Stimulated activated effector memory CD8-positive, alpha-beta T cell treated with anti-CD3 and anti-CD28 coated beads, Interleukin-12 subunit alpha, Interleukin-12 subunit beta, amount 100 ng/mL, for 72 hours (primary cell): ENCODE measurements around the gene ST7.
"Not testable (repeated sequence)": the region's sequence is repeated elsewhere in the genome, so short reads cannot be mapped to it uniquely, and the experiment has no call there.

Experiments
- ATAC-seq: fragments of 150-1000 bp; cut with Tn5 transposase; 2 replicates; pipeline ENCODE4 v1.10.0; 2021
- DNase-seq, 2 donors: peaks; one replicate each; pipeline ENCODE4 v3.0.0; 2021 to 2022; ENCODE audit warnings: low spot score in 2 of 2
- H3K27ac Mint-ChIP-seq: one replicate; pipeline ENCODE4 v1.8.0; 2022; ENCODE audit warnings: mild to moderate bottlenecking, mixed read lengths
- H3K36me3 Mint-ChIP-seq: one replicate; pipeline ENCODE4 v1.8.0; 2022; ENCODE audit warnings: mild to moderate bottlenecking, mixed read lengths
- H3K4me1 Mint-ChIP-seq: one replicate; pipeline ENCODE4 v1.8.0; 2022; ENCODE audit warnings: mixed read lengths
- H3K4me3 Mint-ChIP-seq: one replicate; pipeline ENCODE4 v1.8.0; 2022; ENCODE audit warnings: mild to moderate bottlenecking, mixed read lengths
- H3K9me3 Mint-ChIP-seq: one replicate; pipeline ENCODE4 v1.8.0; 2022; ENCODE audit warnings: mixed read lengths

ST7 gene

GRCh38 chr7:117116211-117116610 lies 162.9 kb downstream of the ST7 start:
- Mint-ChIP-seq H3K9me3 (no peaks in the 10 kb centered on the region), H3K27ac (no peak overlapping the region), H3K4me1 (peaks cover 6% of the 10 kb centered on the region)

DNA sequence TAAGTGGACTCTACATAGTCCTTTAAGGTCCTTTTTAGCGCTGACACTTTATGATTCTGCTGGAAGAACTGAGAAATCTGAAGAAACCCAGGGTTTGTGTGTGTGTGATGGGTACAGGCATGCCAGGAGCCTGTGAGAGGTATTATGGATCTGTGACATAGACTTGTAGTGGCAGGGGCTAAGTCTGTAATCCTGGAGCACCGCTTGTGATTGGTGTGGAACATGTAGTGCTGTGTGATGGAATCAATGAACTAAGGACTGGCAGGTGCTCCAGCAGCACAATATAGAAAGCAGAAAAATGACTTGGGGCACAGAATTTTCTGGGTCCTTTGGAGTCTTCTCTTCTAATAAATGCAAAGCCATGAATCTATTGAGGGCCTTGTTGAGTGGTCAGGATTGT lies 163.9 kb downstream of the ST7 start:
- Mint-ChIP-seq H3K27ac (peak overlapping the region; percentile 54), H3K4me3 (no peak overlapping the region)

More at GRCh38 chr7:117116211-117116610, 162.9 kb downstream of the ST7 start:
- peaks cover 7% of the 10 kb centered on the region for H3K36me3 Mint-ChIP-seq
- ATAC-seq (no peak), DNase-seq (no peak)
- H3K4me3 Mint-ChIP-seq = no peak overlapping the region

GRCh38 chr7:117118579-117119180 lies 165.4 kb downstream of the ST7 start:
- DNase-seq (no peak), ATAC-seq (no peak)
- Mint-ChIP-seq H3K4me3 (no peak overlapping the region), H3K36me3 (peaks cover 7% of the 10 kb centered on the region), H3K9me3 (no peaks in the 10 kb centered on the region), H3K4me1 (no peaks in the 10 kb centered on the region), H3K27ac (peak overlapping the region; percentile 23)

More for the DNA sequence above, 163.9 kb downstream of the ST7 start:
- no peak for DNase-seq
- no peaks in the 10 kb centered on the region for H3K9me3 Mint-ChIP-seq
- peaks cover 7% of the 10 kb centered on the region for H3K36me3 Mint-ChIP-seq
- H3K4me1 Mint-ChIP-seq = no peaks in the 10 kb centered on the region
- ATAC-seq = no peak

GRCh38 chr7:117119192-117119924 lies 166.1 kb downstream of the ST7 start:
- no peak overlapping the region for H3K4me3 Mint-ChIP-seq
- H3K36me3 Mint-ChIP-seq = peaks cover 7% of the 10 kb centered on the region
- ATAC-seq = no peak
- H3K27ac Mint-ChIP-seq = no peak overlapping the region
- peaks cover under 1% of the 10 kb centered on the region for H3K4me1 Mint-ChIP-seq
- no peaks in the 10 kb centered on the region for H3K9me3 Mint-ChIP-seq
- peak; percentile 55 to 81 for DNase-seq

DNA sequence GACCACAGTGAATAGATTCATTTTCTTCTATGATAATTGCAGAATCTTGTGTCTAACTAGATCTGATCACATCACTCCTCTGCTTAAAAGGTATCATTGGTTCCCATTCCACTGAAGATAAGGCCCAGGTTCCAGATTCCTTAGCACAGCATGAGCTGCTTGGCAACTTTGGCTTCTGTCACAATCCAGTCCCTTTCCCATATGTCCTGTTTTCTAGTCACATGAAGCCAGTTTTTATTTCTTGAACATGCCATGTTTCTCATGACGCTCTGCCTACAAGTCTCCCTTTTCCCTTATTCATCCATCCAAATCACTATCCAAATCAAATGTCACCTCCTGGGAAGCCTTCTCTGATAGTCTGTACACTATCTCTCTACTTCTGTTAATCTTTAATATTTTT lies 167.0 kb downstream of the ST7 start:
- not testable (repeated sequence) for H3K27ac Mint-ChIP-seq, DNase-seq, H3K9me3 Mint-ChIP-seq, H3K4me3 Mint-ChIP-seq, ATAC-seq, H3K4me1 Mint-ChIP-seq
- H3K36me3 Mint-ChIP-seq = peaks cover 11% of the 10 kb centered on the region

DNA sequence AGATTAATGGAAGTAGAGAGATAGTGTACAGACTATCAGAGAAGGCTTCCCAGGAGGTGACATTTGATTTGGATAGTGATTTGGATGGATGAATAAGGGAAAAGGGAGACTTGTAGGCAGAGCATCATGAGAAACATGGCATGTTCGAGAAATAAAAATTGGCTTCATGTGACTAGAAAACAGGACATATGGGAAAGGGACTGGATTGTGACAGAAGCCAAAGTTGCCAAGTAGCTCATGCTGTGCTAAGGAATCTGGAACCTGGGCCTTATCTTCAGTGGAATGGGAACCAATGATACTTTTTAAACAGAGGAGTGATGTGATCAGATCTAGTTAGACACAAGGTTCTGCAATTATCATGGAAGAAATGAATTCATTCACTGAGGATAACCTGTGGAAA lies 168.7 kb downstream of the ST7 start:
- H3K36me3 Mint-ChIP-seq = peaks cover 11% of the 10 kb centered on the region
- not testable (repeated sequence) for H3K9me3 Mint-ChIP-seq, H3K27ac Mint-ChIP-seq, DNase-seq, H3K4me1 Mint-ChIP-seq, H3K4me3 Mint-ChIP-seq, ATAC-seq

DNA sequence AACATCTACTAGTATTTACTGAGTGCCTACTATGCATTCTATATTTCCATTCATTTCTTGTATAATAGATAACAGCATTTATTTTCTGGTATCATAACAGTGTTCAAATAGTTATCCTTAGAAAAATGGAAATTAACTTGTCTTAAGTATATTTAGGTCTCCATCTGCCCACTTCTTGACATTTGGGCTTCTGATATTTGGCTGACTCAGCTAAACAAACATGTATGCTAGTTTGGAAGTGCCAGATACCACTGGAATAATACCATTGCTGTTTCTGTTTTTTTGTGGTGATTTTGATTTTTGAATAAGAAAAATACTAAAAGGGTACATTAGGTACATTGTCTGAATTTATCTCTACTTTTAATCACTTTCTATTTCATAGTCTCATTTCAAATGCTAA lies 169.2 kb downstream of the ST7 start:
- Mint-ChIP-seq H3K4me3 (no peak overlapping the region), H3K4me1 (peaks cover 8% of the 10 kb centered on the region), H3K9me3 (no peaks in the 10 kb centered on the region), H3K27ac (no peak overlapping the region), H3K36me3 (peaks cover 11% of the 10 kb centered on the region)
- DNase-seq (no peak), ATAC-seq (no peak)

DNA sequence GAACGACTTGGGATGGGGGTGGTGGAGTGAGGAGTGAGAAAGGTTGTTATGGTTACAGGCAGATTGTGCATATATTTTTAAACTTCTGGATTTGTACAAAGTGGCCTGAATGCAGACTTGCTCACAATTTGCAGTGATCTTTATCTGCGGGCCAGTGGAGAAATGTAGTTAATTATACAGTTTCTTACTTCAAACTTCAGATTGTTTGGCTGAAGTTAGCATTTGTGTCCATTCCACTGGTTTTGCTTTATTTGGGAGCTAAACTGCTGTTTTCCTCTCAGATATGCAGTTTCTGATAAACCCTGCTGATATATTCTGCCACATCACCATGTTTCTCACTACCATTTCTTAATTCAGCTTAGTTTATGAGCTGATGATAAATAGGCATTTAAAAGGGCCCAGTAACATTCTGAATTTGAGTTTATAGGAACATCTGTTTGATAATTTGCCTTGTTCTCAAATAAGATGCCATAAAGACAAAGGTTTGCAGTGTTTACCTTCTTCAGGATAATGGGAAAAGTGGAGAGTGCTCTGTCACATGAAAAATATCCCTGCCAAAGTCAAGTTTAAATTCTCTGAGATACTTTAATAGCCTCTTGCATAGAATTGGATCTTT lies 170.1 kb downstream of the ST7 start:
- Mint-ChIP-seq H3K36me3 (peaks cover 11% of the 10 kb centered on the region), H3K27ac (no peak overlapping the region), H3K9me3 (no peaks in the 10 kb centered on the region), H3K4me1 (peaks cover 8% of the 10 kb centered on the region), H3K4me3 (no peak overlapping the region)
- no peak for ATAC-seq
- no peak for DNase-seq

DNA sequence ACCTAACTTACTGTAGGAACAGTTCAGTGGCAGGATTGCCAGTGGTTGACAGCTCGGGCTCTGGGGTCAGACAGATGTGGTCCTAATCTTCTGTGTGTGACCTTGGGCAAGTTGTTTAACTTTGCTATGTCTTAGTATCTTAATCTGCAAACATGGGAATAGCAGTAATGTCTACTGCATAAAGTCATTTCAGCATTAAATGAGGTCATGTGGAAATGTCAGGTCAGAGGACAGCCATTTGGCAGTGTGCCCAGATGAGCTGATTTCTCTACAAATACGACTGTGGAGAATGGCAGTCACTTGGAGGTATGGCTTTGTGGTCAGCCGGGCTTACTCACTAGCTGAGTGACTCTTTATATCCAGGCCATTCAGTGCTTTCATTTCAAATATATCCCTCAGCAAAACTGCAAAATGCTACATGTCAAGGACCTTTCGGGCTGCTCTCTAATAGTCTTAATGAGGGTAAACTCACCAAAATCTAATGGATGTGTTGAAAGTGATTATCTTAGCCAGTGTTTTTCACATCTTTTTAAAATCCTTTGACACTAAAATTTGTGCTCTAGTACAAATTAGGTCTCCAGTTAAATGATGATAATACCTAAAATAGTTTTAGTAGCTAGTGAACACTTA lies 171.4 kb downstream of the ST7 start:
- peaks cover 11% of the 10 kb centered on the region for H3K36me3 Mint-ChIP-seq
- ATAC-seq (peak; percentile 100), DNase-seq (peak; percentile 67 to 86)
- peak overlapping the region; percentile 83 for H3K27ac Mint-ChIP-seq
- H3K4me3 Mint-ChIP-seq = no peak overlapping the region
- H3K9me3 Mint-ChIP-seq = no peaks in the 10 kb centered on the region
- peaks cover 8% of the 10 kb centered on the region for H3K4me1 Mint-ChIP-seq

- no peak for ATAC-seq
- Mint-ChIP-seq H3K4me3 (no peak overlapping the region), H3K4me1 (peaks cover 8% of the 10 kb centered on the region), H3K36me3 (peaks cover 5% of the 10 kb centered on the region), H3K27ac (no peak overlapping the region), H3K9me3 (no peaks in the 10 kb centered on the region)
- DNase-seq = no peak
These were observed 173.4 kb downstream of the ST7 start for GRCh38 chr7:117126676-117127075.

DNA sequence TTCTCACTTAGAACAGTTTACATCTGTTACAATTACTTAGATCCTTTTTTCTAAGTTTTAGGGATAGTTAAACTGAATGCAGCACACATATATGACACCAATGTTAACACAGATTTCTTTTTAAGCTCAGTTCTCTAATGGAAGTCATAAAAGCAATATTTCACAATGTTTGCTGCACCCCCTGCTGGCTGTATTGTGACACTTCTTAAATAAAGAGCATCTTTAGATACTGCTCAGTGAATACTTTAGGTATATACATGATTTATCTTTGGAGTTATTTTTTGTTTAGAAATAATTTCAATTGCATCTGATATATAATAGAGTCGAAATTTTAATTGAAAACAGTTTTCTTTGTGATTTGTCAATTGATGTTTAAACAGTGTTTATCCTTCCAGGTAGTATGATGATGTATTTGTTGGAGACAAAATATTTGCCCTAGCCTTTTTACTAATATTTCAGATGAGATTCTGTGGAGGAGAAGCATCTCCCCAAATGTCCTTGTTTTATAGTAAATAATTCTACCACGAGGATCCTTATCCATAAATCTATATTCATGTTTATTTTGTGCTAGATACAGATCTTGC lies 174.4 kb downstream of the ST7 start:
- peak in 1 of 2 donors; percentile 10 for DNase-seq
- no peak overlapping the region for H3K4me3 Mint-ChIP-seq
- ATAC-seq = no peak
- no peak overlapping the region for H3K27ac Mint-ChIP-seq
- peaks cover 8% of the 10 kb centered on the region for H3K4me1 Mint-ChIP-seq
- no peaks in the 10 kb centered on the region for H3K9me3 Mint-ChIP-seq
- H3K36me3 Mint-ChIP-seq = peaks cover 13% of the 10 kb centered on the region

GRCh38 chr7:117129521-117129955 lies 176.2 kb downstream of the ST7 start:
- Mint-ChIP-seq H3K27ac (no peak overlapping the region), H3K9me3 (no peaks in the 10 kb centered on the region), H3K4me3 (no peak overlapping the region), H3K36me3 (peaks cover 27% of the 10 kb centered on the region), H3K4me1 (peaks cover 22% of the 10 kb centered on the region)
- no peak for DNase-seq
- ATAC-seq = no peak

DNA sequence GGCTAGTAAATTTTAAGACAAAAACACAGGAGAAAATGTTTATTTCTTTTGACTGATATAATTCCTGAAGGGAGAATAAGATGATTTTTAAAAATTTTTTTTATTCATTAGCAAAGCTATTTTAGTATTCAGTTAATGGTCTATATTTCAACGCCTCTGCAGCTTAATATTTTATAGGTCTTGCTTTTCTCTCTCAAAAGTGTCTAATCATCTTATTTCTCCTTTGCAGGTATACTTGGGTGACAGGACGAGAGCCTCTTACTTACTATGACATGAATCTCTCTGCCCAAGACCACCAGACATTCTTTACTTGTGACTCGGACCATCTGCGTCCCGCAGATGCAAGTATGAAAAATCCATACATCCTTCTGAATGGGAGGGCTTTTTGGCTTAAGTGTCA lies 177.0 kb downstream of the ST7 start:
- Mint-ChIP-seq H3K9me3 (no peaks in the 10 kb centered on the region), H3K36me3 (peaks cover 24% of the 10 kb centered on the region), H3K4me1 (peaks cover 24% of the 10 kb centered on the region), H3K27ac (no peak overlapping the region), H3K4me3 (no peak overlapping the region)
- DNase-seq (no peak), ATAC-seq (no peak)

DNA sequence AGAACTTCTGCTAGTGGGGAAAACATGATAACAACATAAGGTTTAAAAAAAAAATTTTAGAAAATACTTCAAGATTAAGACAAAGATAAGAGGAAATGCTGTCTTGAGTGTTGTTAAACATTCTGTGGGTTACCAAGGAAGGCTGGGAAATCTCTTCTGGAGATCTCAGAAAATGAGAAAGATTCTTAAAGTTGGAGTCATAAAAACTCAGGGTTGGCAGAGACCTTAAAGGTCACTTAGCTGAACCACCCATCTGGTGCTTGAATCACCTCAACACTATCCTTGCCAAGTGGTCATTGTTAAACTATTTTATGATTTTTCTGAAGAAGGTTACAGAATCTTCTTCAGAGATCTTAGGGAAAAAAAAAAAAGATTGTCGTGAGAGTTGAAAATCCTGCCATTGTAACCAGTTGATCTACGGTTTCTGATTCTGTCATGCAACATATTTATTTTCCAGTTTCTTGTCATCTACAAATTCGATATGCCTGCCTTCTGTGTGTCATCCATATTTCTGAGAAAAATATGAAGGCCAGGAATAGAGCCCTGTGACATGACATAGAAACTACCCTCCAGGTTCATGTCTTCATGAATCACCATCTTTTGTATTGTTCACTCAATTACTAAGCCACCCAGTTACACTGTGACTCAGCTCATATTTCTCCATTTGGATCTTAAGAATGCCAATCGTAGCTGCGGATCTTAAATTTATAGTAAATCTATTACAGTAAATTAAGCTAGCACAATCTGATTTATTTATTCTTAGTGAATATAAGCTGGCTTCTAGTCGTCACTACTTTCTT lies 179.2 kb downstream of the ST7 start:
- ATAC-seq (peak; percentile 99), DNase-seq (no peak)
- peaks cover 28% of the 10 kb centered on the region for H3K36me3 Mint-ChIP-seq
- H3K4me3 Mint-ChIP-seq = no peak overlapping the region
- peaks cover 25% of the 10 kb centered on the region for H3K4me1 Mint-ChIP-seq
- H3K27ac Mint-ChIP-seq = peak overlapping the region; percentile 78
- no peaks in the 10 kb centered on the region for H3K9me3 Mint-ChIP-seq
